ENCODE results near the gene NEK4. TPM values are rescaled to one million over a fixed set of nuclear protein-coding genes. Genes with fewer than 3 reads are reported as not detected.

The NEK4 gene
- total and polyA plus RNA-seq, 2 donors (not counting 1 experiment from before 2014, with no cell fraction given): 9.0 to 33.8 TPM

DNA sequence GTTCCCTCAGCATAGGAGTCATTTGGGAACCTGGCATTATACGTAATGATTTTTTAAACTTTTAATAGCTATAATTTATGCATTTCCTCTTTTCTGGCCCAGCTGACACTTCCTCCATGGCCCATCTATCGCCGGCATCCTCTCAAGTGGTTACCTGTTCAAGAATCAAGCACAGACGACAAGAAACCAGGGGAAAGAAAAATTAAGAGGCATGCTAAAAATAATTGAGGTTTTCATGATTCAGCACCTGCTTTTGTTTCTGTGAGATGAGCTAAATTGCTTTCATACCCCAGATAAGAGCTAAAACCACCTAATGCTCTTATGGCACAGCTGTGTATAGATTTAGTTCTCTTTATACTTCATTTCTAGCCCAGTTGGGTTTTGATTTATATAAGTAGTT is 63.2 kb downstream of the NEK4 start:
- no peaks in the 10 kb centered on the region for H3K9me3 Mint-ChIP-seq (ENCODE audit: insufficient read depth)
- H3K27ac Mint-ChIP-seq: peak overlapping the region; percentile 73
- no peak for ATAC-seq (ENCODE audit: low read depth)
- Histone ChIP-seq H3K27ac (ENCODE audit: low read length in 2 of 2) (peak overlapping the region; percentile 66 to 95), H3K4me1 (ENCODE audit: control insufficient read depth in 2 of 2, insufficient read depth in 2 of 2, low read length in 2 of 2) (peaks cover 40 to 44% of the 10 kb centered on the region in 2 donors), H2AFZ (ENCODE audit: insufficient read depth, low read depth, low read length, poor library complexity, severe bottlenecking) (peak overlapping the region; percentile 41), H3K79me2 (ENCODE audit: control insufficient read depth, insufficient read depth, low read length) (peaks cover 51% of the 10 kb centered on the region), H3K27me3 (replicated peaks in 1 of 4; ENCODE audit: control extremely low read depth in 1 of 4, control insufficient read depth in 3 of 4, insufficient read depth in 4 of 4, low read length in 3 of 4) (no peaks in the 10 kb centered on the region), H3K4me2 (replicated peaks; ENCODE audit: low read depth, low read length, poor library complexity, severe bottlenecking) (peak overlapping the region; percentile 98), H3K36me3 (replicated peaks in 1 of 2; ENCODE audit: control extremely low read depth in 1 of 2, control insufficient read depth in 1 of 2, extremely low read depth in 1 of 2, insufficient read depth in 2 of 2, low read length in 1 of 2) (peaks cover 5 to 19% of the 10 kb centered on the region in 2 experiments), H3K4me3 (ENCODE audit: control extremely low read depth in 1 of 5, extremely low read depth in 1 of 5, insufficient read depth in 1 of 5, low read depth in 2 of 5, low read length in 4 of 5) (peak overlapping the region in 2 of 5 experiments; percentile 75 to 79), H4K20me1 (ENCODE audit: control insufficient read depth, insufficient read depth, low read length, poor library complexity, severe bottlenecking) (no peaks in the 10 kb centered on the region), H3K9ac (ENCODE audit: low read length) (peak overlapping the region; percentile 96), H3K9me3 (ENCODE audit: control extremely low read depth in 1 of 3, control insufficient read depth in 2 of 3, insufficient read depth in 1 of 3, low read length in 2 of 3) (no peaks in the 10 kb centered on the region)
- intact Hi-C loops (cut with micrococcal nuclease): loop anchor here (2.0 to 10.0 kb wide), 4 partner anchors 63 to 733 kb away; partner anchors contain the start of genes ABHD14A, ABHD14B, DCP1A and NEK4
- H3K4me3 Mint-ChIP-seq: peak overlapping the region; percentile 65
- peaks cover 46% of the 10 kb centered on the region for H3K4me1 Mint-ChIP-seq
- POLR2A ChIA-PET: no interaction called here
- no peak for TF ChIP-seq EZH2 (IDR thresholded peaks at IDR 0.05; ENCODE audit: borderline replicate concordance, insufficient read depth, low read depth, low read length, poor library complexity, severe bottlenecking)
- CTCF ChIA-PET: interaction anchor here (1.0 kb wide), 1 partner anchor 12 kb away, joined by 5 read pairs; no protein-coding TSS in a partner anchor
- H3K27me3 Mint-ChIP-seq: no peaks in the 10 kb centered on the region
- WGBS (ENCODE audit: insufficient coverage): no CpG with 5 or more reads among the region's 4 CpGs
- DNase-seq: peak; percentile 53

DNA sequence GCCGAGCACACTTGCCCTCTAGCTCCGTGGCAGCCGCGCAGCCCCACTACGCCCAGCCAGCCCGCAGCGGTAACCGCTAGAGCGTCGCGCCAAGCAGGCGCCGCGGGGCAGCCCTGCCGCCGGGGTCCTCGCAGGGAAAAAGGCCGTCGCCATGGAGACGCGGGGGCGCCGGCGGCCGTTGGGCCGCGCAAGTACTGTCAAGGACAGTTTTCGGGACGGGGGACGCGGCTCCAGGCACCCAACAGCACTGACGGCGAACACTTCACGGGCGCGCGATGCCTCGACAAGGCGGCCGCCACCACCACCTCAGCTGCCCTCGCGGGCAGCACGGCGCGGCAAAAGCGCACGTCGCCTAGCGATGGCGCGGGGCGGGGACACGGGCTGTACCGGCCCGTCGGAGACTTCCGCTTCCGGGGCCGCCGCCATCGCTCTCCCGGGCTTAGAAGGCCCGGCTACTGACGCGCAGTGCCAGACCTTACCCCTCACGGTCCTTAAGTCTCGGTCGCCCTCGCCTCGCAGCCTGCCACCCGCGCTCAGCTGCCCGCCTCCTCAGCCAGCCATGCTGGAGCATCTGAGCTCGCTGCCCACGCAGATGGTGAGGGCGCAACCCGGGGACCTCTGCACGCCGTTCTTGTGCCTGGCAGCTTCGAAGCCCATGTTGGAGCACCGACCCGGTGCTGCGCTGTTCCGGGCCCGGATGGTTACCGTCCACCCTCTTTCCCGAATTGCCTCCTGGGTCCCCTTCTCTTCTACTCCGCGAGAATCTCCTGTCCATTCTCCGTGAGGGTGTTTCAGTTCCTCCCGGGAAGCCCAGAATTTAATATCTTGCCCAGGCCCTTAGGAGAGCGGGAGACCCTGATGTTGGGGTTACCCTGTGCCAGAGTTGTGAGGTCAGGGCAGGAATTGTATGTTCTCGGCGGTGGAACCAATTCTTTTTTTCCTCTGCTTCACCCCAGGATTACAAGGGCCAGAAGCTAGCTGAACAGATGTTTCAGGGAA is 64.8 kb downstream of the NEK4 start, which contains the start of the genes GLT8D1 and SPCS1:
Gene GLT8D1, minus strand, starts transcription at position 104 of the 999 bp plus-strand sequence. CDS start 5,331 bp downstream, outside the sequence.
Gene SPCS1, plus strand, starts transcription at position 419 of the 999 bp plus-strand sequence. Its CDS starts 141 bp downstream, at position 560.
- H3K27ac Mint-ChIP-seq: peak within 1 kb of the TSS; percentile 97
- H3K4me1 Mint-ChIP-seq: peaks cover 46% of the 10 kb centered on the region
- Histone ChIP-seq H3K4me1 (ENCODE audit: control insufficient read depth in 2 of 2, insufficient read depth in 2 of 2, low read length in 2 of 2) (peaks cover 40 to 44% of the 10 kb centered on the region in 2 donors), H3K27me3 (replicated peaks in 1 of 4; ENCODE audit: control extremely low read depth in 1 of 4, control insufficient read depth in 3 of 4, insufficient read depth in 4 of 4, low read length in 3 of 4) (no peaks in the 10 kb centered on the region), H4K20me1 (ENCODE audit: control insufficient read depth, insufficient read depth, low read length, poor library complexity, severe bottlenecking) (no peaks in the 10 kb centered on the region), H3K4me3 (ENCODE audit: control extremely low read depth in 1 of 5, extremely low read depth in 1 of 5, insufficient read depth in 1 of 5, low read depth in 2 of 5, low read length in 4 of 5) (peak within 1 kb of the TSS; percentile 75 to 91 (median 82)), H3K36me3 (replicated peaks in 1 of 2; ENCODE audit: control extremely low read depth in 1 of 2, control insufficient read depth in 1 of 2, extremely low read depth in 1 of 2, insufficient read depth in 2 of 2, low read length in 1 of 2) (peaks cover 5 to 13% of the 10 kb centered on the region in 2 experiments), H3K79me2 (ENCODE audit: control insufficient read depth, insufficient read depth, low read length) (peaks cover 65% of the 10 kb centered on the region), H3K9me3 (ENCODE audit: control extremely low read depth in 1 of 3, control insufficient read depth in 2 of 3, insufficient read depth in 1 of 3, low read length in 2 of 3) (no peaks in the 10 kb centered on the region), H3K27ac (ENCODE audit: low read length in 2 of 2) (peak within 1 kb of the TSS; percentile 66 to 95), H3K4me2 (replicated peaks; ENCODE audit: low read depth, low read length, poor library complexity, severe bottlenecking) (peak within 1 kb of the TSS; percentile 98), H2AFZ (ENCODE audit: insufficient read depth, low read depth, low read length, poor library complexity, severe bottlenecking) (peak within 1 kb of the TSS; percentile 98), H3K9ac (ENCODE audit: low read length) (peak within 1 kb of the TSS; percentile 96)
- peak; percentile 86 for ATAC-seq (ENCODE audit: low read depth)
- TF ChIP-seq, protein P1, sequence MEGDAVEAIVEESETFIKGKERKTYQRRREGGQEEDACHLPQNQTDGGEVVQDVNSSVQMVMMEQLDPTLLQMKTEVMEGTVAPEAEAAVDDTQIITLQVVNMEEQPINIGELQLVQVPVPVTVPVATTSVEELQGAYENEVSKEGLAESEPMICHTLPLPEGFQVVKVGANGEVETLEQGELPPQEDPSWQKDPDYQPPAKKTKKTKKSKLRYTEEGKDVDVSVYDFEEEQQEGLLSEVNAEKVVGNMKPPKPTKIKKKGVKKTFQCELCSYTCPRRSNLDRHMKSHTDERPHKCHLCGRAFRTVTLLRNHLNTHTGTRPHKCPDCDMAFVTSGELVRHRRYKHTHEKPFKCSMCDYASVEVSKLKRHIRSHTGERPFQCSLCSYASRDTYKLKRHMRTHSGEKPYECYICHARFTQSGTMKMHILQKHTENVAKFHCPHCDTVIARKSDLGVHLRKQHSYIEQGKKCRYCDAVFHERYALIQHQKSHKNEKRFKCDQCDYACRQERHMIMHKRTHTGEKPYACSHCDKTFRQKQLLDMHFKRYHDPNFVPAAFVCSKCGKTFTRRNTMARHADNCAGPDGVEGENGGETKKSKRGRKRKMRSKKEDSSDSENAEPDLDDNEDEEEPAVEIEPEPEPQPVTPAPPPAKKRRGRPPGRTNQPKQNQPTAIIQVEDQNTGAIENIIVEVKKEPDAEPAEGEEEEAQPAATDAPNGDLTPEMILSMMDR (IDR thresholded peaks at IDR 0.05): no peak
- TF ChIP-seq EZH2 (IDR thresholded peaks at IDR 0.05; ENCODE audit: borderline replicate concordance, insufficient read depth, low read depth, low read length, poor library complexity, severe bottlenecking): no peak
- POLR2A ChIA-PET: interaction anchor here (0.6 to 2.0 kb wide), 3 partner anchors 20 to 157 kb away, joined by 3 to 9 read pairs (median 6); partner anchors contain the start of genes GNL3, NEK4 and PBRM1
- no peaks in the 10 kb centered on the region for H3K9me3 Mint-ChIP-seq (ENCODE audit: insufficient read depth)
- CTCF ChIA-PET: interaction anchor here (0.7 kb wide), 1 partner anchor 10 kb away, joined by 3 read pairs; no protein-coding TSS in a partner anchor
- peak within 1 kb of the TSS; percentile 96 for H3K4me3 Mint-ChIP-seq
- no peaks in the 10 kb centered on the region for H3K27me3 Mint-ChIP-seq
- intact Hi-C loops (cut with micrococcal nuclease): loop anchor here (1.0 to 10.0 kb wide), 8 partner anchors 21 to 731 kb away; partner anchors contain the start of genes ABHD14A, ABHD14B, DCP1A and NEK4
- DNase-seq: peak; percentile 97
- under 1% methylated on average over 91 of the region's 94 CpGs for WGBS (ENCODE audit: insufficient coverage)

All from B cell (primary cell).